ENCODE measurements around the gene OR2L5. TPM values are rescaled to one million over a fixed set of nuclear protein-coding genes. Genes with fewer than 3 reads are reported as not detected.

Gene OR2L5
- total RNA-seq, 3 donors from 2014 or later = 0.44 to 0.66 TPM; not detected in 1

DNA sequence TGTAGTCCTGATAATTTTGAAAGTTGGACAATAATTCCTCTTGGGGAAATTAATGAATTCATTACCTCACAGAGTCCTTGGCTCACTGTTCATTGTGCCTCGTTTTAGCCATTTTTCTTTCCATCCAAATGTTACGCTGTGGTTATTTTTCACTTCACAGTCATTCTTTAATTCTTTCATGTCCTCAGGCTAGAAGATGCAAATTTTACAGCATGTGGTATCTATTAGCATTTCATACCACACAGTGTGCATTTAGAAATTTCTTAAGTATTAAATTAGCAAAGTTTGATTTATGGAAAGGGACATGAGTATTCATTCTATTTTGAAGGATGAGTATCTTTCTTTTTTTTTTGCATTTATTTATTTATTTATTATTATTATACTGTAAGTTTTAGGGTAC, 51.6 kb downstream of the OR2L5 start:
- no peaks in the 10 kb centered on the region for H3K9me3 ChIP-seq
- TF ChIP-seq CTCF (IDR thresholded peaks at IDR 0.05) (no peak), POLR2A (IDR thresholded peaks at IDR 0.05) (no peak), POLR2AphosphoS5 (IDR thresholded peaks at IDR 0.05) (no peak)
- DNase-seq (ENCODE audit: low spot score in 2 of 2) = no peak
- no peak overlapping the region for H3K27ac ChIP-seq
- H3K27me3 ChIP-seq = no peaks in the 10 kb centered on the region
- H3K36me3 ChIP-seq = no peaks in the 10 kb centered on the region
- intact Hi-C loops (cut with DNase I; ENCODE audit: low total_unique reads) = no loop called here
- H3K4me3 ChIP-seq = no peak overlapping the region
- no peaks in the 10 kb centered on the region for H3K4me1 ChIP-seq

DNA sequence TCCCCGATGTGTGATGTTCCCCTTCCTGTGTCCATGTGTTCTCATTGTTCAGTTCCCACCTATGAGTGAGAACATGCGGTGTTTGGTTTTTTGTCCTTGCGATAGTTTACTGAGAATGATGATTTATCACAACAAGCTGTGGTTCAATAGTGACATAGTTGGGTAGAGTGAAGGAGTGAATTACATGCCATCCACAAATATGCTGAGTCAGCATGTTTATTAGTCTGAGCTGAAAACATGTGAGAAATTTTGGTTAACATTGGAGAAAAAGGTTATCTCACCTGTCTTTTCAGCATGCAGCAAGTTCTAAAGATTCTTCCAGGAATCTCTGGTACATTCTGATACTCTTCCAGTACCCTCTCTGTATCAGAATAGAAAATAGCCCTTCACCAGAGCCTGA, 52.1 kb downstream of the OR2L5 start:
- Histone ChIP-seq H3K27ac (no peak overlapping the region), H3K4me1 (no peaks in the 10 kb centered on the region), H3K9me3 (no peaks in the 10 kb centered on the region), H3K4me3 (no peak overlapping the region), H3K27me3 (no peaks in the 10 kb centered on the region), H3K36me3 (no peaks in the 10 kb centered on the region)
- intact Hi-C loops (cut with DNase I; ENCODE audit: low total_unique reads) = no loop called here
- TF ChIP-seq POLR2AphosphoS5 (IDR thresholded peaks at IDR 0.05) = no peak
- DNase-seq (ENCODE audit: low spot score in 2 of 2) = no peak

Other genes starting within 250 kb of the OR2L5 start
- not detected for gene OR14A16, start 189.5 kb upstream of the OR2L5 start, total RNA-seq
- not detected for gene OR11L1, start 171.8 kb upstream of the OR2L5 start, total RNA-seq
- 1 to 10 TPM in 2 of 3 donors, under 1 TPM in 1; 0.32 to 4.6 (median 1.0) TPM for gene TRIM58, start 156.5 kb upstream of the OR2L5 start, total RNA-seq
- gene OR2W3, start 118.1 kb upstream of the OR2L5 start, total RNA-seq = 1 to 10 TPM in 1 of 3 donors, not detected in 2; 3.6 TPM
- gene OR2T8, start 93.4 kb upstream of the OR2L5 start, total RNA-seq = not detected
- not detected for gene OR2AJ1, start 88.8 kb upstream of the OR2L5 start, total RNA-seq
- gene OR2L8, start 64.8 kb upstream of the OR2L5 start, total RNA-seq = 1 to 10 TPM in 1 of 3 donors, under 1 TPM in 1, not detected in 1; 0.73 to 1.3 TPM
- gene OR2AK2, start 48.4 kb upstream of the OR2L5 start, total RNA-seq = under 1 TPM in 1 of 3 donors, not detected in 2; 0.44 TPM
- gene OR2L2, start 16.4 kb downstream of the OR2L5 start, total RNA-seq = under 1 TPM in 2 of 3 donors, not detected in 1; 0.66 to 0.73 TPM
- gene OR2L3, start 33.2 kb downstream of the OR2L5 start, total RNA-seq = under 1 TPM in 2 of 3 donors, not detected in 1; 0.15 to 0.33 TPM
- under 1 TPM in 2 of 3 donors, not detected in 1; 0.29 to 0.33 TPM for gene OR2L13, start 81.5 kb downstream of the OR2L5 start, total RNA-seq
- not detected for gene OR2M5, start 131.5 kb downstream of the OR2L5 start, total RNA-seq
- not detected for gene OR2M2, start 161.2 kb downstream of the OR2L5 start, total RNA-seq
- gene OR2M3, start 183.6 kb downstream of the OR2L5 start, total RNA-seq = under 1 TPM in 2 of 3 donors, not detected in 1; under 0.01 to 0.29 TPM
- under 1 TPM in 2 of 3 donors, not detected in 1; under 0.01 to 0.29 TPM for gene OR2M4, start 217.8 kb downstream of the OR2L5 start, total RNA-seq